Activated gamma-delta T cell treated with anti-CD3 and anti-CD28 coated beads, Interleukin-2, amount 50 U/mL, for 16 hours (primary cell): ENCODE measurements around the gene CYP2D6.
"Not testable (repeated sequence)": the region's sequence is repeated elsewhere in the genome, so short reads cannot be mapped to it uniquely, and the experiment has no call there.

Experiments
- DNase-seq: peaks from one replicate; pipeline ENCODE4 v3.0.0-alpha.2; 2020; ENCODE audit warnings: low read depth

The CYP2D6 gene

GRCh38 chr22:42134100-42135020 is 3.8 kb upstream of the CYP2D6 start:
- no peak for DNase-seq

- DNase-seq = no peak
Measured at GRCh38 chr22:42132457-42132856, 1.8 kb upstream of the CYP2D6 start.

GRCh38 chr22:42131562-42131961 is 952 bp upstream of the CYP2D6 start:
- DNase-seq = no peak

- not testable (repeated sequence) for DNase-seq
Measured at GRCh38 chr22:42130182-42130581, 428 bp downstream of the CYP2D6 start.

GRCh38 chr22:42128776-42129694 is 1.6 kb downstream of the CYP2D6 start:
- not testable (repeated sequence) for DNase-seq

GRCh38 chr22:42128007-42128406 is 2.6 kb downstream of the CYP2D6 start:
- DNase-seq = not testable (repeated sequence)

- no peak for DNase-seq
Measured at GRCh38 chr22:42127606-42128005, 3.0 kb downstream of the CYP2D6 start.

GRCh38 chr22:42123529-42123928 is 7.1 kb downstream of the CYP2D6 start:
- not testable (repeated sequence) for DNase-seq

- DNase-seq = peak; percentile 25
Measured at GRCh38 chr22:42120231-42121021, 10.2 kb downstream of the CYP2D6 start.

GRCh38 chr22:42116848-42117424 is 13.7 kb downstream of the CYP2D6 start:
- no peak for DNase-seq

- DNase-seq = not testable (repeated sequence)
Measured at GRCh38 chr22:42115420-42115830, 15.2 kb downstream of the CYP2D6 start.

GRCh38 chr22:42114721-42115120 is 15.9 kb downstream of the CYP2D6 start:
- no peak for DNase-seq

- not testable (repeated sequence) for DNase-seq
Measured at GRCh38 chr22:42112793-42113192, 17.8 kb downstream of the CYP2D6 start.

- DNase-seq = no peak
Measured at GRCh38 chr22:42111798-42112197, 18.8 kb downstream of the CYP2D6 start.

GRCh38 chr22:42108848-42109247 is 21.8 kb downstream of the CYP2D6 start:
- no peak for DNase-seq

GRCh38 chr22:42104332-42104860 is 26.2 kb downstream of the CYP2D6 start:
- DNase-seq = not testable (repeated sequence)

GRCh38 chr22:42101199-42101598 is 29.4 kb downstream of the CYP2D6 start:
- DNase-seq = no peak

- DNase-seq = no peak
Measured at GRCh38 chr22:42091455-42091782, 39.2 kb downstream of the CYP2D6 start.

GRCh38 chr22:42090596-42091454 is 39.8 kb downstream of the CYP2D6 start, which contains the start of gene NDUFA6:
Gene NDUFA6 (minus strand): TSS chr22:42090772. CDS start chr22:42090744, 28 bp downstream.
- DNase-seq = peak; percentile 97

GRCh38 chr22:42086051-42086450 is 44.6 kb downstream of the CYP2D6 start:
- DNase-seq = no peak
